ENCODE measurements around the gene PALLD.

PALLD gene

DNA sequence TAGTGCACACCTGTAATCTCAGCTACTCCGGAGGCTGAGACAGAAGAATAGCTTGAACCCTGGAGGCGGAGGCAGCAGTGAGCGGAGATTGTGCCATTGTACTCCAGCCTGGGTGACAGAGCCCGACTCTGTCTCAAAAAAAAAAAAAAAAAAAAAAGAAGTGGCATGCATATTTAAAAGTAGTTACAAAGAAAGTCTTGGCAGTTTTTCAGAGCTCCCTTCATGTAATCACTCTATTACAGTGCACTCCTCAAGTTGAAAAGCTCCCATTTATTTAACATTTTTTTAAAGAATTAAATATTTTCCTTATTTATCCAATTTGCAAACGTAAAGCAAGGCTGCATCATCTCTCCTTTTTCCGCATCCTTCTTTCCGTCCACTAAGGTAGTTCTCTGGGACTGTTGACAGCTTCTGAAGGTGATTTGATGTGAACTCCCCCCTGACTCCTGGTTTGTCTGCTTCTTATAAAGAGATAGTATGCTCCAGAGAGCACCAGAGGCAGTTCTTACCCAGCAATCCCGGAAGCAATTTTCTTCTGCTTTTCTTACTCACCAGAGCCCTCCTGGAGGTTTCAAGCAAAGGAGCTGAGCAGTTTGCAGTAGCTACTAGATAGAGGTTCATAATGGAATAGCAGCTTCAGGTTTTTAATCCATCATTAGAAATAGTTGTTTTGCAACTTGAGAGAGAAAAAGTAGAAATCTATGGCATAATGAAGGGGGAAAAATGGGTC, 151.0 kb downstream of the PALLD start:
- Histone ChIP-seq H3K36me3 (ENCODE audit: control insufficient read depth in 2 of 2, insufficient read depth in 1 of 2, low read length in 2 of 2) (no peaks in the 10 kb centered on the region), H3K9me3 (ENCODE audit: control insufficient read depth, insufficient read depth, low read depth, low read length) (no peaks in the 10 kb centered on the region), H3K27ac (ENCODE audit: extremely low read depth, low read depth, low read length) (no peak overlapping the region), H3K4me3 (ENCODE audit: low read depth, low read length) (no peak overlapping the region), H3K4me1 (ENCODE audit: control insufficient read depth, insufficient read depth, low read length) (peaks cover 20% of the 10 kb centered on the region)
- TF ChIP-seq, protein P1, sequence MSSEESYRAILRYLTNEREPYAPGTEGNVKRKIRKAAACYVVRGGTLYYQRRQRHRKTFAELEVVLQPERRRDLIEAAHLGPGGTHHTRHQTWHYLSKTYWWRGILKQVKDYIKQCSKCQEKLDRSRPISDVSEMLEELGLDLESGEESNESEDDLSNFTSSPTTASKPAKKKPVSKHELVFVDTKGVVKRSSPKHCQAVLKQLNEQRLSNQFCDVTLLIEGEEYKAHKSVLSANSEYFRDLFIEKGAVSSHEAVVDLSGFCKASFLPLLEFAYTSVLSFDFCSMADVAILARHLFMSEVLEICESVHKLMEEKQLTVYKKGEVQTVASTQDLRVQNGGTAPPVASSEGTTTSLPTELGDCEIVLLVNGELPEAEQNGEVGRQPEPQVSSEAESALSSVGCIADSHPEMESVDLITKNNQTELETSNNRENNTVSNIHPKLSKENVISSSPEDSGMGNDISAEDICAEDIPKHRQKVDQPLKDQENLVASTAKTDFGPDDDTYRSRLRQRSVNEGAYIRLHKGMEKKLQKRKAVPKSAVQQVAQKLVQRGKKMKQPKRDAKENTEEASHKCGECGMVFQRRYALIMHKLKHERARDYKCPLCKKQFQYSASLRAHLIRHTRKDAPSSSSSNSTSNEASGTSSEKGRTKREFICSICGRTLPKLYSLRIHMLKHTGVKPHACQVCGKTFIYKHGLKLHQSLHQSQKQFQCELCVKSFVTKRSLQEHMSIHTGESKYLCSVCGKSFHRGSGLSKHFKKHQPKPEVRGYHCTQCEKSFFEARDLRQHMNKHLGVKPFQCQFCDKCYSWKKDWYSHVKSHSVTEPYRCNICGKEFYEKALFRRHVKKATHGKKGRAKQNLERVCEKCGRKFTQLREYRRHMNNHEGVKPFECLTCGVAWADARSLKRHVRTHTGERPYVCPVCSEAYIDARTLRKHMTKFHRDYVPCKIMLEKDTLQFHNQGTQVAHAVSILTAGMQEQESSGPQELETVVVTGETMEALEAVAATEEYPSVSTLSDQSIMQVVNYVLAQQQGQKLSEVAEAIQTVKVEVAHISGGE (tag by site-specific recombination; conservative IDR thresholded peaks at IDR 0.05; ENCODE audit: low read depth), result no peak
- TF ChIP-seq ZNF155 (tag by site-specific recombination; IDR thresholded peaks at IDR 0.05) (no peak), ZNF174 (tag by site-specific recombination; IDR thresholded peaks at IDR 0.05) (no peak), ZNF292 (tag by site-specific recombination; IDR thresholded peaks at IDR 0.05; ENCODE audit: borderline replicate concordance, low read depth) (no peak), ZNF404 (tag by site-specific recombination; IDR thresholded peaks at IDR 0.05) (no peak), ZNF138 (tag by site-specific recombination; IDR thresholded peaks at IDR 0.05; ENCODE audit: borderline replicate concordance) (no peak), SALL2 (tag by site-specific recombination; IDR thresholded peaks at IDR 0.05; ENCODE audit: borderline replicate concordance) (no peak), SCRT2 (tag by site-specific recombination; IDR thresholded peaks at IDR 0.05) (no peak), ZNF394 (tag by site-specific recombination; IDR thresholded peaks at IDR 0.05; ENCODE audit: borderline replicate concordance) (no peak), OSR2 (tag by site-specific recombination; IDR thresholded peaks at IDR 0.05) (peak; percentile 69), GLIS2 (tag by site-specific recombination; IDR thresholded peaks at IDR 0.05) (no peak), ZNF529 (tag by site-specific recombination; IDR thresholded peaks at IDR 0.05; ENCODE audit: insufficient replicate concordance) (no peak), ZNF747 (tag by site-specific recombination; IDR thresholded peaks at IDR 0.05) (no peak), GLI4 (tag by site-specific recombination; IDR thresholded peaks at IDR 0.05) (no peak), ZNF843 (tag by site-specific recombination; IDR thresholded peaks at IDR 0.05) (no peak)
- TF ChIP-seq, protein P2, sequence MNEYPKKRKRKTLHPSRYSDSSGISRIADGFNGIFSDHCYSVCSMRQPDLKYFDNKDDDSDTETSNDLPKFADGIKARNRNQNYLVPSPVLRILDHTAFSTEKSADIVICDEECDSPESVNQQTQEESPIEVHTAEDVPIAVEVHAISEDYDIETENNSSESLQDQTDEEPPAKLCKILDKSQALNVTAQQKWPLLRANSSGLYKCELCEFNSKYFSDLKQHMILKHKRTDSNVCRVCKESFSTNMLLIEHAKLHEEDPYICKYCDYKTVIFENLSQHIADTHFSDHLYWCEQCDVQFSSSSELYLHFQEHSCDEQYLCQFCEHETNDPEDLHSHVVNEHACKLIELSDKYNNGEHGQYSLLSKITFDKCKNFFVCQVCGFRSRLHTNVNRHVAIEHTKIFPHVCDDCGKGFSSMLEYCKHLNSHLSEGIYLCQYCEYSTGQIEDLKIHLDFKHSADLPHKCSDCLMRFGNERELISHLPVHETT (tag by site-specific recombination; IDR thresholded peaks at IDR 0.05), result no peak
- TF ChIP-seq, protein P3, sequence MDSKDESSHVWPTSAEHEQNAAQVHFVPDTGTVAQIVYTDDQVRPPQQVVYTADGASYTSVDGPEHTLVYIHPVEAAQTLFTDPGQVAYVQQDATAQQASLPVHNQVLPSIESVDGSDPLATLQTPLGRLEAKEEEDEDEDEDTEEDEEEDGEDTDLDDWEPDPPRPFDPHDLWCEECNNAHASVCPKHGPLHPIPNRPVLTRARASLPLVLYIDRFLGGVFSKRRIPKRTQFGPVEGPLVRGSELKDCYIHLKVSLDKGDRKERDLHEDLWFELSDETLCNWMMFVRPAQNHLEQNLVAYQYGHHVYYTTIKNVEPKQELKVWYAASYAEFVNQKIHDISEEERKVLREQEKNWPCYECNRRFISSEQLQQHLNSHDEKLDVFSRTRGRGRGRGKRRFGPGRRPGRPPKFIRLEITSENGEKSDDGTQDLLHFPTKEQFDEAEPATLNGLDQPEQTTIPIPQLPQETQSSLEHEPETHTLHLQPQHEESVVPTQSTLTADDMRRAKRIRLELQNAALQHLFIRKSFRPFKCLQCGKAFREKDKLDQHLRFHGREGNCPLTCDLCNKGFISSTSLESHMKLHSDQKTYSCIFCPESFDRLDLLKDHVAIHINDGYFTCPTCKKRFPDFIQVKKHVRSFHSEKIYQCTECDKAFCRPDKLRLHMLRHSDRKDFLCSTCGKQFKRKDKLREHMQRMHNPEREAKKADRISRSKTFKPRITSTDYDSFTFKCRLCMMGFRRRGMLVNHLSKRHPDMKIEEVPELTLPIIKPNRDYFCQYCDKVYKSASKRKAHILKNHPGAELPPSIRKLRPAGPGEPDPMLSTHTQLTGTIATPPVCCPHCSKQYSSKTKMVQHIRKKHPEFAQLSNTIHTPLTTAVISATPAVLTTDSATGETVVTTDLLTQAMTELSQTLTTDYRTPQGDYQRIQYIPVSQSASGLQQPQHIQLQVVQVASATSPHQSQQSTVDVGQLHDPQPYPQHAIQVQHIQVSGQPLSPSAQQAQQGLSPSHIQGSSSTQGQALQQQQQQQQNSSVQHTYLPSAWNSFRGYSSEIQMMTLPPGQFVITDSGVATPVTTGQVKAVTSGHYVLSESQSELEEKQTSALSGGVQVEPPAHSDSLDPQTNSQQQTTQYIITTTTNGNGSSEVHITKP (tag by site-specific recombination; IDR thresholded peaks at IDR 0.05), result peak; percentile 54
- TF ChIP-seq, protein P4, sequence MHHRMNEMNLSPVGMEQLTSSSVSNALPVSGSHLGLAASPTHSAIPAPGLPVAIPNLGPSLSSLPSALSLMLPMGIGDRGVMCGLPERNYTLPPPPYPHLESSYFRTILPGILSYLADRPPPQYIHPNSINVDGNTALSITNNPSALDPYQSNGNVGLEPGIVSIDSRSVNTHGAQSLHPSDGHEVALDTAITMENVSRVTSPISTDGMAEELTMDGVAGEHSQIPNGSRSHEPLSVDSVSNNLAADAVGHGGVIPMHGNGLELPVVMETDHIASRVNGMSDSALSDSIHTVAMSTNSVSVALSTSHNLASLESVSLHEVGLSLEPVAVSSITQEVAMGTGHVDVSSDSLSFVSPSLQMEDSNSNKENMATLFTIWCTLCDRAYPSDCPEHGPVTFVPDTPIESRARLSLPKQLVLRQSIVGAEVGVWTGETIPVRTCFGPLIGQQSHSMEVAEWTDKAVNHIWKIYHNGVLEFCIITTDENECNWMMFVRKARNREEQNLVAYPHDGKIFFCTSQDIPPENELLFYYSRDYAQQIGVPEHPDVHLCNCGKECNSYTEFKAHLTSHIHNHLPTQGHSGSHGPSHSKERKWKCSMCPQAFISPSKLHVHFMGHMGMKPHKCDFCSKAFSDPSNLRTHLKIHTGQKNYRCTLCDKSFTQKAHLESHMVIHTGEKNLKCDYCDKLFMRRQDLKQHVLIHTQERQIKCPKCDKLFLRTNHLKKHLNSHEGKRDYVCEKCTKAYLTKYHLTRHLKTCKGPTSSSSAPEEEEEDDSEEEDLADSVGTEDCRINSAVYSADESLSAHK (tag by site-specific recombination; IDR thresholded peaks at IDR 0.05), result peak; percentile 45; the same call in 1 of the 2 replicates
- ChIA-PET POLR2A (interaction anchor here (0.6 kb wide), 2 partner anchors 10 to 15 kb away, joined by 3 to 6 read pairs; no protein-coding TSS in a partner anchor), CTCF (no interaction called here)

Data from HEK293 (cell line).